Neural progenitor cell (in vitro differentiated cells): Measurements from ENCODE around the gene CACNG7. TPM values are rescaled to one million over a fixed set of nuclear protein-coding genes. Genes with fewer than 3 reads are reported as not detected.
A peak's percentile ranks its signal among the peaks of the same experiment; 100 is the strongest.

Experiments used
- DNase-seq: peaks from one replicate; pipeline ENCODE4 v3.0.0-alpha.2; 2016; ENCODE audit warnings: low spot score
- H2AFZ ChIP-seq: fragments of 200-600 bp; sonication (generic); replicated peaks from 2 replicates; pipeline ENCODE4 v1.6.1; 2016; ENCODE audit warnings: antibody characterized with exemption
- H3F3A ChIP-seq: fragments of 200-600 bp; sonication (generic); 2 replicates; pipeline ENCODE4 v1.6.1; 2016; ENCODE audit warnings: antibody characterized with exemption, low read depth
- H3K27ac ChIP-seq: fragments of 200-600 bp; sonication (generic); 2 replicates; pipeline ENCODE4 v1.5.1; 2016; ENCODE audit warnings: mild to moderate bottlenecking
- H3K27me3 ChIP-seq: fragments of 200-600 bp; sonication (generic); 2 replicates; pipeline ENCODE4 v1.6.1; 2016; ENCODE audit warnings: mild to moderate bottlenecking, moderate library complexity
- H3K36me3 ChIP-seq: fragments of 200-600 bp; sonication (generic); 2 replicates; pipeline ENCODE4 v1.5.1; 2016
- H3K4me1 ChIP-seq: fragments of 200-600 bp; sonication (generic); 2 replicates; pipeline ENCODE4 v1.6.1; 2016; ENCODE audit warnings: mixed run types
- H3K4me2 ChIP-seq: fragments of 200-600 bp; sonication (generic); 2 replicates; pipeline ENCODE4 v1.6.1; 2016
- H3K4me3 ChIP-seq: fragments of 200-600 bp; sonication (generic); 2 replicates; pipeline ENCODE4 v1.5.1; 2016
- H3K79me2 ChIP-seq: fragments of 200-600 bp; sonication (generic); 2 replicates; pipeline ENCODE4 v1.6.1; 2016; ENCODE audit warnings: low read depth
- H3K9ac ChIP-seq: fragments of 200-600 bp; sonication (generic); 2 replicates; pipeline ENCODE4 v1.6.1; 2016
- H3K9me3 ChIP-seq: fragments of 200-600 bp; sonication (generic); 2 replicates; pipeline ENCODE4 v1.5.1; 2016; ENCODE audit warnings: low read depth
- H4K20me1 ChIP-seq: fragments of 200-600 bp; sonication (generic); 2 replicates; pipeline ENCODE4 v1.6.1; 2016; ENCODE audit warnings: low read depth
- H3K27ac Mint-ChIP-seq: 3 replicates; pipeline ENCODE4 v1.8.0; 2021; ENCODE audit warnings: mixed read lengths
- H3K27me3 Mint-ChIP-seq: 2 replicates; pipeline ENCODE4 v1.8.0; 2022; ENCODE audit warnings: low read depth, mild to moderate bottlenecking, inconsistent platforms, moderate library complexity, mixed read lengths; ENCODE audit not compliant: insufficient read depth
- H3K36me3 Mint-ChIP-seq: 3 replicates; pipeline ENCODE4 v1.8.0; 2021; ENCODE audit warnings: mixed read lengths
- H3K4me1 Mint-ChIP-seq: 3 replicates; pipeline ENCODE4 v1.8.0; 2021; ENCODE audit warnings: mixed read lengths
- H3K4me3 Mint-ChIP-seq: 3 replicates; pipeline ENCODE4 v1.8.0; 2021; ENCODE audit warnings: mild to moderate bottlenecking, moderate library complexity, mixed read lengths
- H3K9me3 Mint-ChIP-seq: 3 replicates; pipeline ENCODE4 v1.8.0; 2020; ENCODE audit warnings: mixed read lengths
- CTCF ChIP-seq: fragments of 200-600 bp; sonication (generic); IDR thresholded peaks from 2 replicates; pipeline ENCODE4 v1.5.1; 2017; ENCODE audit warnings: antibody characterized with exemption, mild to moderate bottlenecking
- EZH2 ChIP-seq: fragments of 200-600 bp; sonication (generic); IDR thresholded peaks from 2 replicates; pipeline ENCODE4 v1.6.1; 2017; ENCODE audit warnings: antibody characterized with exemption, mild to moderate bottlenecking, moderate library complexity
- EZH2phosphoT487 ChIP-seq: fragments of 200-600 bp; sonication (generic); IDR thresholded peaks from 2 replicates; pipeline ENCODE4 v1.6.1; 2017; ENCODE audit warnings: antibody characterized with exemption
- total RNA-seq: library from RNA; depleted of rRNA; stranded (reverse); fragments of >200 nt; gene quantifications from 2 replicates; pipeline ENCODE4 v1.2.3, GENCODE V29; 2015; ENCODE audit warnings: low replicate concordance

CACNG7 gene
- total RNA-seq, 1 donor from 2014 or later, result 6.7 TPM

- Mint-ChIP-seq H3K4me3 (no peak overlapping the region), H3K27me3 (peaks cover 17% of the 10 kb centered on the region), H3K27ac (no peak overlapping the region), H3K9me3 (no peaks in the 10 kb centered on the region), H3K4me1 (peaks cover 24% of the 10 kb centered on the region), H3K36me3 (no peaks in the 10 kb centered on the region)
- Histone ChIP-seq H3K9ac (no peak overlapping the region), H3K36me3 (no peaks in the 10 kb centered on the region), H3K9me3 (no peaks in the 10 kb centered on the region), H3K4me3 (no peak overlapping the region), H2AFZ (no peak overlapping the region), H3K4me2 (no peak overlapping the region), H3K27me3 (peaks cover 77% of the 10 kb centered on the region), H3F3A (no peaks in the 10 kb centered on the region), H3K79me2 (no peaks in the 10 kb centered on the region), H4K20me1 (no peaks in the 10 kb centered on the region), H3K4me1 (peaks cover 4% of the 10 kb centered on the region), H3K27ac (no peak overlapping the region)
- DNase-seq, result no peak
- TF ChIP-seq EZH2phosphoT487 (no peak), EZH2 (no peak), CTCF (no peak)
Measured at GRCh38 chr19:53989600-53990533, 80.8 kb downstream of the CACNG7 start.

DNA sequence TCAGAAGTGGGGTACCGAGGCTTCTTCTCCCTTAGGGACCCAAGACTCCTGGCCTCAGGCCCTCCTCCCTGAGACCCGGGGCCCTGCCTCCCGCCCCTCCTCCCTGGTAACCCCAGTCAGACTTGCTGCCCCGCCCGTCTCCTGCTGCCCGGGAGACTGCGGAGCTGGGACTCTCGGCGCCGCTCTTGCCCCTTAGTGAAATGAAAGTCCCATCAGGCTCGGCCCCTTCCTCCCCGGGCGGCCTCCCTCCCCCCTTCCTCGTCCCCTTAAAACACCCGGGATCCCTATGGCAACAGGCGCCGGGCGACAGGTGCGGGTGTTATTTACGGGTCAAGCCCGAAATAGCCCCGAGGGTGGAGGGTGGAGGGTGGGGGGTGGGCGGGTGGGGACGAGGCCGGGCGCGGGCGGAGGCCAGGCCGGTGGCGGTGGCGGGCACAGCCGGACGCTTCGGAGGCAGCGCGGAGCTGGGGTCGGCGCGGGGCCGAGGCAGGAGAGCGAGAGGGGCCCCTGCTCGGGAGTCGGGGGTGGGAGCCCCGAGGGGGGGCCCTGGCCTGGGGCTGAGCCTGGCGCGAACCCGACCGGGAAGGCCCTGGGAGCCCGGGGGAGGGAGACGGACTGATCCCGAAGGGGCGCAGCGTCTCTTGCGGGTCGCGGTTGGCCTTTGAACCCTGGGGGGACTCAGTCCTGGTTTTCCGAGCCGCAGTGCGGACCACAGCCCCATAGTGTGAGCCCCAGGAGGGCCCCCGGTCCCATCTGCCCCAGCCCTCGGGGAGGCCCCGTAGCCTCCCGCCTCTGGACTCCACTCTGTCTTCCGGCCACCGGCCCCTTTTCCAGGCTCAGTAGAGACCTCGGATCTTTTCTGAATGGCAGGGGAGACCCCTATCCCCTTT is 82.4 kb downstream of the CACNG7 start, which contains the start of gene CACNG6:
Gene CACNG6 (plus strand): TSS at position 414 of the 890 bp plus-strand sequence. CDS start 1,241 bp downstream, outside the sequence.
- H3K4me1 Mint-ChIP-seq, result peaks cover 24% of the 10 kb centered on the region
- H3K4me3 ChIP-seq, result peak within 1 kb of the TSS; percentile 42
- H3K27me3 Mint-ChIP-seq, result peaks cover 17% of the 10 kb centered on the region
- H3K79me2 ChIP-seq, result no peaks in the 10 kb centered on the region
- no peaks in the 10 kb centered on the region for H3K36me3 Mint-ChIP-seq
- H3K4me3 Mint-ChIP-seq, result peak within 1 kb of the TSS; percentile 80
- peak within 1 kb of the TSS; percentile 91 for H3K27ac Mint-ChIP-seq
- H3K36me3 ChIP-seq, result no peaks in the 10 kb centered on the region
- peaks cover 77% of the 10 kb centered on the region for H3K27me3 ChIP-seq
- no peaks in the 10 kb centered on the region for H4K20me1 ChIP-seq
- no peak within 1 kb of the TSS for H3K27ac ChIP-seq
- H3K4me1 ChIP-seq, result peaks cover 4% of the 10 kb centered on the region
- no peaks in the 10 kb centered on the region for H3K9me3 Mint-ChIP-seq
- H3K4me2 ChIP-seq, result peak within 1 kb of the TSS; percentile 74
- TF ChIP-seq EZH2phosphoT487 (no peak), EZH2 (peak; percentile 37)
- no peak within 1 kb of the TSS for H3K9ac ChIP-seq
- no peaks in the 10 kb centered on the region for H3K9me3 ChIP-seq
- DNase-seq, result peak; percentile 72
- H2AFZ ChIP-seq, result peak within 1 kb of the TSS; percentile 77
- H3F3A ChIP-seq, result no peaks in the 10 kb centered on the region

- DNase-seq, result no peak
Measured at GRCh38 chr19:53992211-53992610, 83.1 kb downstream of the CACNG7 start.

More at GRCh38 chr19:53992211-53992610, 83.1 kb downstream of the CACNG7 start:
- H3K4me3 Mint-ChIP-seq, result peak overlapping the region; percentile 80
- TF ChIP-seq EZH2 (no peak), CTCF (no peak), EZH2phosphoT487 (no peak)
- Histone ChIP-seq H3K27ac (no peak overlapping the region), H3K9ac (no peak overlapping the region), H3K4me2 (peak overlapping the region; percentile 74), H3K9me3 (no peaks in the 10 kb centered on the region), H2AFZ (no peak overlapping the region), H3K36me3 (no peaks in the 10 kb centered on the region), H3K27me3 (peaks cover 80% of the 10 kb centered on the region), H4K20me1 (no peaks in the 10 kb centered on the region), H3K4me1 (peaks cover 4% of the 10 kb centered on the region), H3F3A (no peaks in the 10 kb centered on the region), H3K79me2 (no peaks in the 10 kb centered on the region), H3K4me3 (no peak overlapping the region)
- H3K36me3 Mint-ChIP-seq, result no peaks in the 10 kb centered on the region
- H3K9me3 Mint-ChIP-seq, result no peaks in the 10 kb centered on the region
- H3K27me3 Mint-ChIP-seq, result peaks cover 17% of the 10 kb centered on the region
- peak overlapping the region; percentile 91 for H3K27ac Mint-ChIP-seq
- H3K4me1 Mint-ChIP-seq, result peaks cover 25% of the 10 kb centered on the region
